HCT116 (cell line): ENCODE results near the gene PRCD. TPM values are rescaled to one million over a fixed set of nuclear protein-coding genes. Genes with fewer than 3 reads are reported as not detected.

Experiments used
- ATAC-seq: fragments of 200-7000 bp; cut with Tn5 transposase; 2 replicates; pipeline ENCODE4 v1.9.1; 2020; ENCODE audit warnings: mild to moderate bottlenecking, moderate library complexity
- BruUV-seq: library from RNA; stranded (reverse); fragments of 400-500 nt; replicated peaks from 2 replicates; lab custom pipeline; 2021; lab: Mats Ljungman, UMichigan
- CTCF ChIA-PET: fragments of 300-600 bp; sonication (Branson Sonifier 250); formaldehyde crosslinking; loops from one replicate; lab custom pipeline; 2021; ENCODE audit warnings: antibody characterized with exemption; lab: Charles Lee
- POLR2A ChIA-PET: fragments of 300-600, 350-600 bp; sonication (Branson Sonifier 250); formaldehyde crosslinking; loops from one replicate; lab custom pipeline; 2021; ENCODE audit warnings: antibody characterized with exemption; lab: Charles Lee
- RAD21 ChIA-PET, 2 experiments: fragments of 300-600 bp; sonication (Branson Sonifier 250); formaldehyde crosslinking; loops; one replicate each; lab custom pipeline; 2023; ENCODE audit warnings: low total read pairs in 2 of 2; ENCODE audit not compliant: uncharacterized antibody in 2 of 2, unreplicated experiment in 2 of 2, low non-redundant PET in 1 of 2; lab: Charles Lee
- DNase-seq: peaks from one replicate; pipeline ENCODE4 v3.0.0-alpha.2; 2010; ENCODE audit warnings: low read depth, low spot score
- H2AFZ ChIP-seq: fragments of 200-600 bp; shearing (Covaris generic), sonication (generic); 2 replicates; pipeline ENCODE4 v1.6.1; 2017; ENCODE audit warnings: low read depth, mixed run types, mixed read lengths, antibody characterized with exemption, low read length; ENCODE audit not compliant: poor library complexity, severe bottlenecking
- H3K27ac ChIP-seq: 2 replicates; pipeline ENCODE4 v1.5.1; 2012; ENCODE audit warnings: low read depth, low read length
- H3K27me3 ChIP-seq: fragments of 200-600 bp; sonication (generic); 2 replicates; pipeline ENCODE4 v1.6.1; 2016; ENCODE audit warnings: mixed run types, low read length, mixed read lengths; ENCODE audit not compliant: insufficient read depth
- H3K36me3 ChIP-seq, 2 experiments: fragments of 200-500 bp in 1 of 2; fragments of 200-600 bp in 1 of 2; sonication (Bioruptor generic) in 1 of 2; sonication (generic) in 1 of 2; 2 replicates each; pipeline versions ENCODE4 v1.5.1 to v1.6.1; 2014 to 2016; ENCODE audit warnings: low read length in 2 of 2, inconsistent platforms in 1 of 2, mixed read lengths in 1 of 2, mixed run types in 1 of 2; ENCODE audit not compliant: insufficient read depth in 2 of 2, control insufficient read depth in 1 of 2
- H3K4me1 ChIP-seq, 2 experiments: fragments of 200-600 bp in 1 of 2; sonication (generic) in 1 of 2; 2 replicates each; pipeline versions ENCODE4 v1.5.1 to v1.6.1; 2012 to 2017; ENCODE audit warnings: low read length in 2 of 2, inconsistent platforms in 1 of 2, mild to moderate bottlenecking in 1 of 2, mixed read lengths in 1 of 2, mixed run types in 1 of 2, moderate library complexity in 1 of 2; ENCODE audit not compliant: insufficient read depth in 2 of 2, control insufficient read depth in 1 of 2
- H3K4me2 ChIP-seq: fragments of 200-600 bp; sonication (generic); 2 replicates; pipeline ENCODE4 v1.6.1; 2017; ENCODE audit warnings: mixed run types, low read length, mixed read lengths
- H3K4me3 ChIP-seq, 2 experiments: fragments of 200-600 bp in 1 of 2; sonication (generic) in 1 of 2; replicated peaks in 1 of 2; 2 replicates each; pipeline ENCODE4 v1.5.1; 2011 to 2016; ENCODE audit warnings: low read length in 2 of 2, control low read depth in 1 of 2, low read depth in 1 of 2, mild to moderate bottlenecking in 1 of 2, mixed read lengths in 1 of 2, mixed run types in 1 of 2
- H3K79me2 ChIP-seq: fragments of 200-600 bp; sonication (generic); 2 replicates; pipeline ENCODE4 v1.6.1; 2017; ENCODE audit warnings: mild to moderate bottlenecking, mixed run types, low read length, moderate library complexity, mixed read lengths; ENCODE audit not compliant: insufficient read depth
- H3K9ac ChIP-seq: fragments of 200-600 bp; sonication (generic); 2 replicates; pipeline ENCODE4 v1.6.1; 2016; ENCODE audit warnings: low read length, mixed read lengths
- H3K9me2 ChIP-seq: fragments of 200-600 bp; sonication (generic), shearing (Covaris generic); 2 replicates; pipeline ENCODE4 v1.6.1; 2017; ENCODE audit warnings: mixed run types, mild to moderate bottlenecking, moderate library complexity; ENCODE audit not compliant: insufficient read depth
- H3K9me3 ChIP-seq, 2 experiments: fragments of 200-500 bp in 1 of 2; fragments of 200-600 bp in 1 of 2; sonication (Bioruptor generic) in 1 of 2; sonication (generic) in 1 of 2; 2 replicates each; pipeline ENCODE4 v1.6.1; 2014 to 2017; ENCODE audit warnings: low read length in 2 of 2, mixed read lengths in 2 of 2, inconsistent platforms in 1 of 2, low read depth in 1 of 2, mild to moderate bottlenecking in 1 of 2, mixed run types in 1 of 2, moderate library complexity in 1 of 2; ENCODE audit not compliant: control insufficient read depth in 1 of 2, insufficient read depth in 1 of 2
- H4K20me1 ChIP-seq: fragments of 200-600 bp; sonication (generic), shearing (Covaris generic); 2 replicates; pipeline ENCODE4 v1.6.1; 2017; ENCODE audit warnings: mixed run types, mild to moderate bottlenecking, moderate library complexity; ENCODE audit not compliant: insufficient read depth
- ATF3 ChIP-seq: IDR thresholded peaks from 2 replicates; pipeline ENCODE4 v1.6.1; 2012
- CBX3 ChIP-seq: IDR thresholded peaks from 2 replicates; pipeline ENCODE4 v1.6.1; 2012; ENCODE audit warnings: low read depth
- CEBPB ChIP-seq: IDR thresholded peaks from 2 replicates; pipeline ENCODE4 v1.6.1; 2012; ENCODE audit warnings: low read depth
- CTCF ChIP-seq, 3 experiments: fragments of 200-600 bp in 1 of 3; sonication (generic) in 1 of 3; IDR thresholded peaks in 2 of 3; conservative IDR thresholded peaks in 1 of 3; 2 replicates each; pipeline ENCODE4 v1.5.1; 2012 to 2017; ENCODE audit warnings: low read depth in 2 of 3, low read length in 2 of 3, antibody characterized with exemption in 1 of 3, borderline replicate concordance in 1 of 3, control low read depth in 1 of 3, mild to moderate bottlenecking in 1 of 3, mixed read lengths in 1 of 3, mixed run types in 1 of 3, moderate library complexity in 1 of 3; ENCODE audit not compliant: insufficient read depth in 1 of 3
- EGR1 ChIP-seq: IDR thresholded peaks from 2 replicates; pipeline ENCODE4 v1.6.1; 2012; ENCODE audit warnings: low read depth
- ELF1 ChIP-seq: IDR thresholded peaks from 2 replicates; pipeline ENCODE4 v1.6.1; 2012; ENCODE audit warnings: low read depth, borderline replicate concordance
- EZH2 ChIP-seq: fragments of 200-600 bp; sonication (generic); IDR thresholded peaks from 2 replicates; pipeline ENCODE4 v1.6.1; 2017; ENCODE audit warnings: antibody characterized with exemption, mixed run types
- EZH2phosphoT487 ChIP-seq: fragments of 200-600 bp; IDR thresholded peaks from 2 replicates; pipeline ENCODE4 v1.6.1; 2018; ENCODE audit warnings: antibody characterized with exemption, borderline replicate concordance
- FOSL1 ChIP-seq: IDR thresholded peaks from 2 replicates; pipeline ENCODE4 v1.6.1; 2012; ENCODE audit warnings: low read depth
- JUND ChIP-seq: IDR thresholded peaks from 2 replicates; pipeline ENCODE4 v1.6.1; 2012
- MAX ChIP-seq: IDR thresholded peaks from 2 replicates; pipeline ENCODE4 v1.6.1; 2012
- POLR2A ChIP-seq: IDR thresholded peaks from 2 replicates; pipeline ENCODE4 v1.7.0; 2011; ENCODE audit warnings: borderline replicate concordance; ENCODE audit not compliant: insufficient read depth, insufficient read length; ENCODE audit errors: extremely low read depth
- RAD21 ChIP-seq: IDR thresholded peaks from 2 replicates; pipeline ENCODE4 v1.6.1; 2012; ENCODE audit warnings: low read depth, mild to moderate bottlenecking
- REST ChIP-seq: IDR thresholded peaks from 2 replicates; pipeline ENCODE4 v1.6.1; 2012; ENCODE audit warnings: low read depth
- SP1 ChIP-seq: IDR thresholded peaks from 2 replicates; pipeline ENCODE4 v1.6.1; 2012; ENCODE audit warnings: low read depth
- SRF ChIP-seq: IDR thresholded peaks from 2 replicates; pipeline ENCODE4 v1.6.1; 2012; ENCODE audit warnings: low read depth
- ZFX ChIP-seq: fragments of 450-650 bp; IDR thresholded peaks from 2 replicates; pipeline ENCODE4 v1.6.1; 2017
- ZNF274 ChIP-seq: fragments of 200-500 bp; sonication (Bioruptor generic); IDR thresholded peaks from 2 replicates; pipeline ENCODE4 v1.6.1; 2014; ENCODE audit warnings: mild to moderate bottlenecking, low read depth, low read length, inconsistent platforms
- intact Hi-C: fragments of 100-400 bp; cut with micrococcal nuclease; formaldehyde crosslinking; loops from 2 replicates; pipeline ENCODE4 v1.10.0; 2022
- total RNA-seq: library from RNA; stranded (reverse); gene quantifications from one replicate; pipeline ENCODE4 v1.2.1, GENCODE V29; 2021; ENCODE audit not compliant: unreplicated experiment

The PRCD gene
- total RNA-seq, 1 experiment from 2014 or later: not detected

GRCh38 chr17:76535788-76536510 is 3.9 kb upstream of the PRCD start:
- no TSS peak for BruUV-seq
- intact Hi-C loops: no loop called here
- ATAC-seq: no peak
- POLR2A ChIA-PET: interaction anchor here (1.3 kb wide), 1 partner anchor 21 kb away, joined by 4 read pairs; no protein-coding TSS in a partner anchor
- no peak overlapping the region for H2AFZ ChIP-seq
- H3K9me3 ChIP-seq: no peaks in the 10 kb centered on the region
- no peak overlapping the region for H3K4me3 ChIP-seq
- RAD21 ChIA-PET: no interaction called here
- no peak overlapping the region for H3K4me2 ChIP-seq
- no peaks in the 10 kb centered on the region for H3K9me2 ChIP-seq
- H3K27ac ChIP-seq: no peak overlapping the region
- H3K79me2 ChIP-seq: no peaks in the 10 kb centered on the region
- H3K27me3 ChIP-seq: no peaks in the 10 kb centered on the region
- TF ChIP-seq SRF: no peak
- TF ChIP-seq ZNF274: no peak
- TF ChIP-seq ZFX: no peak
- TF ChIP-seq MAX: no peak
- TF ChIP-seq ELF1: no peak
- no peak for TF ChIP-seq EGR1
- no peak for TF ChIP-seq REST
- no peak for TF ChIP-seq CTCF (IDR thresholded peaks at IDR 0.05 in 2 of 3, conservative IDR thresholded peaks at IDR 0.05 in 1 of 3; ENCODE audit: borderline replicate concordance in 1 of 3, insufficient read depth in 1 of 3, low read depth in 2 of 3, low read length in 2 of 3)
- no peak for TF ChIP-seq CBX3
- no peak for TF ChIP-seq CEBPB
- no peak for TF ChIP-seq FOSL1
- no peak for TF ChIP-seq RAD21
- no peak for TF ChIP-seq POLR2A
- no peak for TF ChIP-seq SP1
- TF ChIP-seq JUND: no peak
- no peak for TF ChIP-seq ATF3
- TF ChIP-seq EZH2phosphoT487: no peak
- TF ChIP-seq EZH2: no peak
- H3K36me3 ChIP-seq: no peaks in the 10 kb centered on the region
- H4K20me1 ChIP-seq: no peaks in the 10 kb centered on the region
- CTCF ChIA-PET: interaction anchor here (2.2 kb wide), 1 partner anchor 13 kb away, joined by 8 read pairs; no protein-coding TSS in a partner anchor
- H3K4me1 ChIP-seq: peaks cover 5 to 10% of the 10 kb centered on the region in 2 experiments
- H3K9ac ChIP-seq: no peak overlapping the region
- DNase-seq: no peak
